GM10248 (cell line): ENCODE data around the gene ADGRF5.

ENCODE experiments used
- CTCF ChIA-PET: fragments of 300-600 bp; sonication (Branson Sonifier 250); formaldehyde crosslinking; extraction: SDS; loops from one replicate; lab custom pipeline; 2021; ENCODE audit warnings: antibody characterized with exemption; lab: Yijun Ruan, JAX
- POLR2A ChIA-PET: fragments of 350-650 bp; sonication (Branson Sonifier 250); formaldehyde crosslinking; extraction: SDS; loops from one replicate; lab custom pipeline; 2020; ENCODE audit warnings: antibody characterized with exemption; lab: Yijun Ruan, JAX
- DNase-seq: peaks from one replicate; pipeline ENCODE4 v3.0.0; 2012; ENCODE audit errors: extremely low spot score
- TF ChIP-seq, protein P1 (sequence below): IDR thresholded peaks from 2 replicates; pipeline ENCODE4 v1.5.1; 2012; ENCODE audit warnings: mild to moderate bottlenecking, low read depth; ENCODE audit errors: extremely low read depth, missing control alignments, control extremely low read depth

The ADGRF5 gene

DNA sequence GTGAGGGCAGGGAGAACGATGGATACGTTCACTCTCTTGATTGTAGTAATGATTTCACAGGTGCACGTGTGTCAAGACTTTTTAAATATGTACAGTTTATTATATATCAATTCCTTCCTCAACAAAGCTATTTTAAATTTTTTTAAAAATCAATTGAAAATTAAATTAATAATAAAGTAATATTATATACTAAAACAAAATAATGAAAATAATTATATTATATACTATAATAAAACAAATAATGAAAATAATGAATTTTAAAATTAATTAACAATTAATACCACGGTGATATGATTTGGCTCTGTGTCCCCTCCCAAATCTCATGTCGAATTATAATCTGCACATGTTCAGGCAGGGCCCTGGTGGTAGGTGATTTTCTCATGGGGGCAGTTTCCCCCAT is 42.7 kb downstream of the ADGRF5 start:
- ChIA-PET POLR2A (no interaction called here), CTCF (no interaction called here)
- DNase-seq = no peak
- TF ChIP-seq, protein P1, sequence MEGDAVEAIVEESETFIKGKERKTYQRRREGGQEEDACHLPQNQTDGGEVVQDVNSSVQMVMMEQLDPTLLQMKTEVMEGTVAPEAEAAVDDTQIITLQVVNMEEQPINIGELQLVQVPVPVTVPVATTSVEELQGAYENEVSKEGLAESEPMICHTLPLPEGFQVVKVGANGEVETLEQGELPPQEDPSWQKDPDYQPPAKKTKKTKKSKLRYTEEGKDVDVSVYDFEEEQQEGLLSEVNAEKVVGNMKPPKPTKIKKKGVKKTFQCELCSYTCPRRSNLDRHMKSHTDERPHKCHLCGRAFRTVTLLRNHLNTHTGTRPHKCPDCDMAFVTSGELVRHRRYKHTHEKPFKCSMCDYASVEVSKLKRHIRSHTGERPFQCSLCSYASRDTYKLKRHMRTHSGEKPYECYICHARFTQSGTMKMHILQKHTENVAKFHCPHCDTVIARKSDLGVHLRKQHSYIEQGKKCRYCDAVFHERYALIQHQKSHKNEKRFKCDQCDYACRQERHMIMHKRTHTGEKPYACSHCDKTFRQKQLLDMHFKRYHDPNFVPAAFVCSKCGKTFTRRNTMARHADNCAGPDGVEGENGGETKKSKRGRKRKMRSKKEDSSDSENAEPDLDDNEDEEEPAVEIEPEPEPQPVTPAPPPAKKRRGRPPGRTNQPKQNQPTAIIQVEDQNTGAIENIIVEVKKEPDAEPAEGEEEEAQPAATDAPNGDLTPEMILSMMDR = no peak

DNA sequence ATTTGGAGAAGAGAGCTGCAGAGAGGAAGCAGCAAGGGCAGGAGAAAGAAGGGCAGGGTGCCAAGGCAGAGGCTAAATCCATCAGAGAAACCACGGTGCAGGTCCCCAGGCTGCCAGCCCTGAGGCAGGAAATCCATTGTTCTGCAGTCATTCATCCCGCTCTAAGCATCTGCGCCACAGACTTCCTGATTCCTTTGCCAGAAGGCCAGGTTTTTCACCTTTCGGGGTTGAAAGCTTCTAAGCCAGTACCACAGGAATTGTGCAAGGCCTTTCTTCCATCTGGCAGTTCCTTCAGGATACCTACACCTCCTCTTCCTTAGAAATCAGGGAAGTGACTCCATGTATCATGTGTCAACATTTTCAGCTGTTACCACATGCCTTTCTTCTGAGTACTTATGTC is 45.6 kb downstream of the ADGRF5 start:
- TF ChIP-seq, protein P1 = no peak
- no peak for DNase-seq
- CTCF ChIA-PET = interaction anchor here (1.8 kb wide), 1 partner anchor 15 kb away, joined by 5 read pairs; no protein-coding TSS in a partner anchor
- POLR2A ChIA-PET = no interaction called here

DNA sequence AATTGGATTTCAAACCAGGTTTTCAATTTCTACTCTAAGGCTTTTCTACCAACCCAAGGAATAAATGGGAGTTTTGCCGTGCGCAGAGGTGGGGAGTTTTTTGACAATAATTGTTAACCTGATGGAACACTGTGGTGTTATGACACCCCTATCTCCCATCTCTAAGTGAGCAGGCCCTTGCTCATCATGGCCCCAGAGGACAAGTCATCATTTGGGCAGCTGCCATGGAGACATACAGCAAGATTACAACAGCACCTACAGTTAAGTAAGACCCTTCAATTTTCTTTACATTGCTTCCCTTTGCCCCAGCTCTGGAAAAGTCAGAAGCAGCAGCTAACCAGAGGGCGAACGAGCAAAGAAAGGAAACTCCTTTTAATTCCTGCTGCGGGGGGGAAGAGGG is 54.3 kb downstream of the ADGRF5 start:
- TF ChIP-seq, protein P1 = no peak
- ChIA-PET POLR2A (no interaction called here), CTCF (interaction anchor here (1.5 kb wide), 1 partner anchor 20 kb away, joined by 3 read pairs; no protein-coding TSS in a partner anchor)
- DNase-seq = no peak

DNA sequence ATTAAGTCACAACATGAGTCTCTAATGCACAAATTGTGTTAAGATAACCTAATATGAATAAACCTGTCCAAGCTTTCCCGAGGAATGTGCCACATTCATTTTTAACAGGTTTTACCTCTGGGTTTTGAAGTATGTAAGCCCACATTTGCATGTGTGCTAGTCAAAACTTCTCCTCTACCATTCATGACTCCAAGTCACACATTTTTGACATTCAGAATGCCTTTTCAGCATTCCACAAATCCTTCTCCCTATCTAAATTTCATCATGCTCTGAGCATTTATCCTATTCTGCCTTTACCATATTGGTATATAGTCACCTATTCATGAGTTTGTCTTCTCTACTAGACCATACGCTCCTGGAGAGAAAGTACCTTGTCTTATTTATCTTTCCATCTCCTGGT is 56.5 kb downstream of the ADGRF5 start:
- ChIA-PET POLR2A (no interaction called here), CTCF (interaction anchor here (1.1 kb wide), 1 partner anchor 10 kb away, joined by 3 read pairs; no protein-coding TSS in a partner anchor)
- TF ChIP-seq, protein P1 = no peak
- DNase-seq = no peak

DNA sequence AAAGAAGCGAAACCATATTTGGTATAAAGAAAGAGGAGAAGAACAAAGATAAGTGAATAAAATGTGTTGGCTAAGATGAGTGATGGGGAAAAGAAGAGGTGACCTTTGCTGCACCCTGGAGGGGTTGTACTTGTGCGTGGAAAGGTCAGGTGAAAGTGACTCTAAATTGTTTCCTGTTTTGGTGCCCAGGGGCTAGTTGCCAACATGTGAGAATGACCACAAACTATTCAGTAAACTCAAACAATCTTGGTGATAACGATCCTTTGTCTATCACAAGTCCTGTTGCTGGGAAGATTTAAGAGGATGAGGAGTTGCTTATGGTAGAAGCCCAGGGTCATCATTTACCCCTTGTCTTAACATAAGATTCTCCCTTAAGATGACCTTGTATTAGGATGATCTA is 57.9 kb downstream of the ADGRF5 start:
- no peak for DNase-seq
- CTCF ChIA-PET = interaction anchor here (1.5 kb wide), 1 partner anchor 16 kb away, joined by 6 read pairs; no protein-coding TSS in a partner anchor
- TF ChIP-seq, protein P1 = no peak
- POLR2A ChIA-PET = no interaction called here

DNA sequence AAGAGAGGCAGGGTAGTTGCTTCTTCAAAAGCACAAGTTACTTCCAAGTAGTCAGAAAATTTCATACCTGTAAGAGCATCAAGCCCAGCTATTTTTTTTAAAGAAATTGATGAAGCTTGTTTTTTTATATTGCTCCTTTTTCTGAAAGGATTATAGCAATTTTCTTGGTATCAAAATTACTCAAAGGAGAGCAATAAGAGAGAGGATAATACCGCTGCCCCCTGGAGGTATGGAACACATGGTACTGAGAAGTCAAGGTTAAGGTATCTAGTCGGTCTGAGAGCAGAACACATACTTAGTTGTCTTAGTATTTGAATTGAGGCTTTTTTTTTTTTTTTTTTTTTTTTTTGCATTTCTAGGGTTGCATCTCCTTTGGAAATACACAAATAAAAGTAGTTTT is 59.4 kb downstream of the ADGRF5 start:
- POLR2A ChIA-PET = no interaction called here
- TF ChIP-seq, protein P1 = no peak
- no peak for DNase-seq
- CTCF ChIA-PET = interaction anchor here (0.9 to 2.2 kb wide), 3 partner anchors 8 to 15 kb away, joined by 3 to 14 read pairs (median 3); no protein-coding TSS in a partner anchor
